MM.1S (cell line): ENCODE measurements around the gene SORCS2.

ENCODE experiments used
- EZH2phosphoT487 ChIP-seq: fragments of 300-600 bp; sonication (generic); IDR thresholded peaks from 2 replicates; pipeline ENCODE4 v1.6.1; 2018; ENCODE audit warnings: antibody characterized with exemption, low read length
- TF ChIP-seq, protein P1 (sequence below): fragments of 300-600 bp; sonication (generic); IDR thresholded peaks from 2 replicates; pipeline ENCODE4 v1.5.1; 2016; ENCODE audit warnings: antibody characterized with exemption, low read length, mixed read lengths

GRCh38 chr4:7537853-7538400 is 345.6 kb downstream of the SORCS2 start:
- TF ChIP-seq, protein P1, sequence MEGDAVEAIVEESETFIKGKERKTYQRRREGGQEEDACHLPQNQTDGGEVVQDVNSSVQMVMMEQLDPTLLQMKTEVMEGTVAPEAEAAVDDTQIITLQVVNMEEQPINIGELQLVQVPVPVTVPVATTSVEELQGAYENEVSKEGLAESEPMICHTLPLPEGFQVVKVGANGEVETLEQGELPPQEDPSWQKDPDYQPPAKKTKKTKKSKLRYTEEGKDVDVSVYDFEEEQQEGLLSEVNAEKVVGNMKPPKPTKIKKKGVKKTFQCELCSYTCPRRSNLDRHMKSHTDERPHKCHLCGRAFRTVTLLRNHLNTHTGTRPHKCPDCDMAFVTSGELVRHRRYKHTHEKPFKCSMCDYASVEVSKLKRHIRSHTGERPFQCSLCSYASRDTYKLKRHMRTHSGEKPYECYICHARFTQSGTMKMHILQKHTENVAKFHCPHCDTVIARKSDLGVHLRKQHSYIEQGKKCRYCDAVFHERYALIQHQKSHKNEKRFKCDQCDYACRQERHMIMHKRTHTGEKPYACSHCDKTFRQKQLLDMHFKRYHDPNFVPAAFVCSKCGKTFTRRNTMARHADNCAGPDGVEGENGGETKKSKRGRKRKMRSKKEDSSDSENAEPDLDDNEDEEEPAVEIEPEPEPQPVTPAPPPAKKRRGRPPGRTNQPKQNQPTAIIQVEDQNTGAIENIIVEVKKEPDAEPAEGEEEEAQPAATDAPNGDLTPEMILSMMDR: no peak
- TF ChIP-seq EZH2phosphoT487: no peak
